Glomerular visceral epithelial cell (primary cell): ENCODE measurements around the gene FOXP4.

Experiments used
- DNase-seq: peaks from one replicate; pipeline ENCODE4 v3.0.0-alpha.2; 2016; ENCODE audit errors: extremely low spot score

Gene FOXP4

GRCh38 chr6:41519745-41520699 lies 26.2 kb upstream of the FOXP4 start:
- DNase-seq: no peak

GRCh38 chr6:41522780-41523548 lies 23.2 kb upstream of the FOXP4 start:
- DNase-seq: no peak

- DNase-seq: no peak
These were observed 22.1 kb upstream of the FOXP4 start for GRCh38 chr6:41523915-41524633.

- no peak for DNase-seq
These were observed 21.6 kb upstream of the FOXP4 start for GRCh38 chr6:41524634-41525011.

GRCh38 chr6:41527721-41528408 lies 18.3 kb upstream of the FOXP4 start:
- DNase-seq: no peak

- no peak for DNase-seq
These were observed 17.7 kb upstream of the FOXP4 start for GRCh38 chr6:41528409-41528963.

- DNase-seq: no peak
These were observed 17.1 kb upstream of the FOXP4 start for GRCh38 chr6:41529049-41529448.

GRCh38 chr6:41529970-41530369 lies 16.2 kb upstream of the FOXP4 start:
- DNase-seq: no peak

- DNase-seq: no peak
These were observed 15.7 kb upstream of the FOXP4 start for GRCh38 chr6:41530476-41530875.

- no peak for DNase-seq
These were observed 15.2 kb upstream of the FOXP4 start for GRCh38 chr6:41531016-41531415.

- no peak for DNase-seq
These were observed 14.3 kb upstream of the FOXP4 start for GRCh38 chr6:41531591-41532582.

GRCh38 chr6:41535766-41536165 lies 10.4 kb upstream of the FOXP4 start:
- no peak for DNase-seq

- DNase-seq: no peak
These were observed 9.1 kb upstream of the FOXP4 start for GRCh38 chr6:41536795-41537758.

GRCh38 chr6:41538556-41539182 lies 7.5 kb upstream of the FOXP4 start:
- no peak for DNase-seq

- no peak for DNase-seq
These were observed 7.0 kb upstream of the FOXP4 start for GRCh38 chr6:41539204-41539603.

GRCh38 chr6:41541364-41541763 lies 4.8 kb upstream of the FOXP4 start:
- no peak for DNase-seq

- DNase-seq: no peak
These were observed 3.1 kb upstream of the FOXP4 start for GRCh38 chr6:41543087-41543486.

- no peak for DNase-seq
These were observed 906 bp upstream of the FOXP4 start for GRCh38 chr6:41545247-41545702.
